HG03025 (cell line): ENCODE data around the gene SLAMF1.

Experiments
- ATAC-seq: cut with Tn5 transposase; IDR thresholded peaks from one replicate; pipeline ENCODE4 v1.9.1; 2021; ENCODE audit warnings: mild to moderate bottlenecking, moderate library complexity; ENCODE audit not compliant: unreplicated experiment, low FRiP score

SLAMF1 gene

GRCh38 chr1:160626509-160627342 lies 20.1 kb downstream of the SLAMF1 start:
- ATAC-seq: no peak

GRCh38 chr1:160625725-160626498 lies 20.9 kb downstream of the SLAMF1 start:
- no peak for ATAC-seq

DNA sequence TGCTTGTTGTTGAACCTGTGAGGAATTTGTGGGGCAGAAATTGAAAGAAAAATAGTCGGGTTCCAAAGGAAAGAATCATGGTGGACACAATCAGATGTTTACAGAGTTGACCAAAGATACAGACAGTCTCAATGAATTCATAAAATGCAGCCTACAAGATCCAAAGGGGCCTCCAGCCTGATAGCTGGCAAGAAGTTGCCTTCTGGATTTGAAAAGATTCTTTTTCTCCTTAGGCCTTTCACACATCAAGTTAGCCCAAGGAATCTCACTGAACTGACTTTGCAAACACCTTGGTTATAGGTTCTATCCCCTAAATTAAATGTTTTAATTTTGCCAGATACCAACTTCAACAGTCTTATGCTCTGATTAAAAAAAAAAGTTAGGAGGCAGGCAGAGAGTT lies 21.5 kb downstream of the SLAMF1 start:
- no peak for ATAC-seq

DNA sequence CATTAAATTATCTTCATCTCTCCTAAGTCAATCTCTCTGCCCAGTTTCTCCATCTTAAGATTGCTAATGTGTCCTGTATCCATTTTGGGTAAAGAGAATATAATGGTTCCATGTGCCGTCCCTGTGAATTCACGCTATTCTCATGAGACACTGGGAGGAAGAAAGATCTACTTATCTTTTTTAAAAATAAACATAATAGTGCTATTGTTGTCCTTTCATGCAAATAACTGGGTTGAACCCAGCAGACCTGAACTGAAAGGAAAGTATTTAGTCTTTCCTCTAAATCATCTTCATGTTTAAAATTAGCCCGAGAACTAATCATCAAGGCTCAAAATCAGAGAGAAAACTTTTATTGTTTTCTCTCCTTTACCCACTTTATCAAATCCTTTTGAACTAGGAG lies 22.4 kb downstream of the SLAMF1 start:
- no peak for ATAC-seq

- no peak for ATAC-seq
Measured at GRCh38 chr1:160623862-160624261, 23.0 kb downstream of the SLAMF1 start.

DNA sequence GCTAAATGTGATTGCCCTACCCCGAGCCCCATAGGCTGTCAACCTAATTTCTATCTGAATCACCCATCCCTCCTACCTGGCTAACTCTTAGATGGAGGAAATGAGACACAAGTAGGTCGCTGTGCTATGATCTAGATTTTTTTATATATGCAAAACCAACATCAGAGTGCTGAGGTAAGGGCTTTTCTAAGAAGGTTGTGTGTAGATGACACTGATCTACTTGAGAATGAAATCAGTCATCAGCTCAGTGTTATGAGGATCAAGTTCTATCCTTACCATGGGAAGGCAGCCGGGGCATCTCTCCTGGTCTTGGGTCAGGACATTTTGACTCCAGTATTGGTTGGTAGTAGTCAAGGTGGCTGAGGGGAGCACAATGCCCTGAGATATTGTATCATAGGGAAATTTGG lies 23.6 kb downstream of the SLAMF1 start:
- ATAC-seq: no peak

DNA sequence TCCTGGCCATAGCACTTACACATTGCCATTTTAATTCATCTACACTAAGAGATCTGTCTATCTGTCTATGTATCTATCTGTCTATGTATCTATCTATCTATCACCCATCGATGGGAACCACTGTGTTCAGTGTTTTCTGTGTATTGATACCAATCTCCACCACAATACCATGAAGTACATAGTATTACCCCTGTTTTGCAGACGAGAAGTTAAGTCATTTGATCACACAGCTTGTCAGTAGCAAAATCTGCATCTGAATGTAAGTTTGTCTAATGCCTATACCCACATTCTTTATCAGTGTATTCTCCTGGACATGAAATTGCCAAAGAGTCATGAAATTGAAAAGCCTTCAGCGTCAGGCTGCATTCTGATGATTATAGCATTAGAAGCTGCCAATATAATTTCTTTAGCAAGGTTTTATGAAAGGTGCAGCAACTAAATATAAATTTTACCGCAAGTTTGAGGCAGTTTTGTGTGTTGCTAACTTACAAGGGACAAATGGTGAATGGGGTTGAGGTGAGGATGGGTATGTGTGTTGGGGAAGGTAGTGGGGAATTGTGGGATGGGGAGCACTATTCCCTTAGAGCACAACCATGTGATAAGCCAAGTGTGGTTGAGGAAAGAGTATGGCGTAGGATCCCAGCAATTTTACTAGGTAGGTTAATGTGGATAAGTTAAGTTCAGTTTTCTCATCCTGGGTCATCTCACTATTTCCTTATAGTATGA lies 24.2 kb downstream of the SLAMF1 start:
- ATAC-seq: no peak

- no peak for ATAC-seq
Measured at GRCh38 chr1:160621633-160622413, 25.0 kb downstream of the SLAMF1 start.

GRCh38 chr1:160620942-160621632 lies 25.8 kb downstream of the SLAMF1 start:
- ATAC-seq: no peak

GRCh38 chr1:160619742-160620277 lies 27.0 kb downstream of the SLAMF1 start:
- ATAC-seq: no peak

DNA sequence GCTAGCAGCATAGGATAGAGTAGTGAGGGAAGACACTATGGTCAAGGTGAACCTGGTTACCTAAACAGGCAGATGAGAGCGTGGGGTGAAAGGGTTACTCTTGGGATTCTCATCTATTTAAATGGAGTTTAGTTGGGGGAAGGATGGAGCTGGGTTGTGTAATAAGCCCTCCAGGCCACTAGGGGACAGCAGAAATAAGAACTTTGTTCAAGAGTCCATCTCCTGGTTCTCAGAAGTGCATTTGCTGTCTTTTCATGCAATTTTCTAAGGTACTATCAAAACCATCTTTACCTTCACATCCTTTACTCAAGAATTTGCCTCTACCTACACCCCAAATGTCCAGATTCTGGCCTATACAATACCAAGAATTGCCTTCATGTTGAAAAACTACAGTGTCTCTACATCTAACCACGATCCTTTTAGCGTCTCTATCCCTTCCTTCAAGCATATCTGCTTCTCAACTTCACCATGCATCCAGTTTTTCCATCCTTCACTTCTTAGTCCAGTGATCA lies 28.0 kb downstream of the SLAMF1 start:
- ATAC-seq: no peak

DNA sequence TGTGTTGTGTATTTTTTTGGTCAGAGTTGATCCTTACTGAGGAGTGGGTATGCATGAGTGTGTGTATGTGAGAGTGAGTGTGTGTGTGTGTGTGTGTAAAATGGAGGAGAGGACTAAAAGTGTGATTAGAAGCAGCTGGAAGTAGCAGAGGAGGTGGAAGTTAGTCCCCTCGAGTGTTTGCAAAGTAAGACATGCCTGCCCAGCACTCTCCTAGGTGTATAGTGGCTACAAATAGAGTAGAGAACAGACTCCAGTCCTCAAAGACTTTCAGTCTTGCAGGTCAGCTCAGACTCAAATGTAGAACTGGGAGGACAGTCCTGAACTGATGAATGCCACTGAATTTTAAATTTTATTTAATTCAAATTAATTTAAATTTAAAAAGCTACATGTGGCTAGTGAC lies 28.5 kb downstream of the SLAMF1 start:
- no peak for ATAC-seq

DNA sequence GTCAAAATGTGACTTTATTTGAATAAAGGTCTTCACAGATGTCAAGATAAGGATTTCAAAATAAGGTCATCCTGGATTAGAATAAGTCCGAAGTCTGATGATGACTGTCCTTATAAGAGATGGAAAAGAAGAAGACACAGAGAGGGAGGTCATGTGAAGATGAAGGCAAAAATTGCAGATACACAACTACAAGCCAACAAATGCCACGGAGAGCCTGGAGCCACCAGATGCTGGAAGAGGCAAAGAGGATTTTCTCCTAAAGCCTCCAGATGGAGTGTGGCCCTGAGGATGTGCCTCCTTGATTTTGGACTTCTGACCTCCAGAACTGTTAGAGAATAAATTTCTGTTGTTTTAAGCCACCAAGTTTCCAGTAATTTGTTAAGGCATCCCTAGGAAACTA lies 31.2 kb downstream of the SLAMF1 start:
- no peak for ATAC-seq

- ATAC-seq: no peak
Measured at GRCh38 chr1:160614410-160614809, 32.4 kb downstream of the SLAMF1 start.

DNA sequence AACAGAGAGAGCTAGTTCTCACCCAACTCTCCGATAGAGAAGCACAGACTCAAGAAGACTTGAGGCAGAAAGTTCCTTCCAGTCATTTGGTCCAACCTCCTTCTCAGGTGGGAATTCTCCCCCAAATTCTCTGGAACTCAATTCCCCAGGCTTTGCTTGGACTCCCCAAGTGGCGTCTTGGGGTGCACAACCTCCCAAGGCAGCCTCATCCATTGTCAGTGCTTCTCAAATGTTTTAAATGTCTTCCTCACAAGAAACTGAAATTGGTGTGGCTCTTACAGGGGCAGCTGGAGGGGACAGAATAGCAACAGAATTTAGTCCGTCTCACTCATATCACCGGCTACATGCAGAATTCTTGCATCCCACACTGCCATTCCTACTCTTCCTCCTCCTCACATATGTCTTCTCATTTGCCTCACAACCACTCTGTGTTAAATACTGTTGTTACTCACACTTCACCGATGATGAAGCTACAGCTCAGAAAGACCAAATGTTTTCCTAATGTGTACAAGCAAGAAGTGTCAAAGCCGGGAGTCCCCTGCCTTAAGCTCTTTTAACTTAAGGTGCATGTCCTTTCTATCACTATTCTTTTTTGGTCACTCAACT lies 34.1 kb downstream of the SLAMF1 start:
- no peak for ATAC-seq

GRCh38 chr1:160610569-160611242 lies 36.1 kb downstream of the SLAMF1 start:
- ATAC-seq: no peak

GRCh38 chr1:160608941-160609340 lies 37.9 kb downstream of the SLAMF1 start:
- ATAC-seq: no peak

DNA sequence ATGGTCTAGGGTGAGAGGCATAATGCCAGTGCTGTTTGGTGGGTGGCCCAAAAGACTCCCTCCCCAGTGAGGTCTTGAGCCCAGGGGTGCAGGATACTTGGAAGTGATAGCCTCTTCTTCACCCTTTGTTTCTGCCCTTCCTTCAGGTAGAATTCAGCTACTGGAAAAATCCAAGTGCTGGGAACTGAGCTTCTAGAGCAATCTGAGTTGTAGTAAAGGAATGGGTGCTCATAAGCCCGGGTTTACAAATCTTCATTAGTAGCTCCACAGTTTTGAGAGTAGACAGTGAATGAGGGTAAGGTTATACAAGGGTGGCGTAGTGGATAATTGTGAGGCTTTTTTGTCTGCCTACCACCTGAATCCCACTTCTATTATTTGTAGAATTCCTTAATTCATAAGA lies 38.3 kb downstream of the SLAMF1 start:
- no peak for ATAC-seq
